GM12878 (cell line): Measurements from ENCODE around the gene TLDC2.

Experiments
- EP300 ChIP-seq, 2 experiments: fragments of 150-350 bp in 1 of 2; IDR thresholded peaks; 2 replicates each; pipeline ENCODE4 v1.6.1; 2011 to 2012; ENCODE audit warnings: low read depth in 2 of 2, low read length in 2 of 2, borderline replicate concordance in 1 of 2, improper control_type of control experiment in 1 of 2, inconsistent platforms in 1 of 2; ENCODE audit not compliant: control insufficient read depth in 1 of 2
- MAX ChIP-seq: IDR thresholded peaks from 2 replicates; pipeline ENCODE4 v1.6.1; 2012; ENCODE audit warnings: low read depth, low read length, improper control_type of control experiment
- MLLT1 ChIP-seq: fragments of 450-650 bp; IDR thresholded peaks from 2 replicates; pipeline ENCODE4 v1.6.1; 2016; ENCODE audit warnings: mild to moderate bottlenecking
- POLR2AphosphoS5 ChIP-seq: IDR thresholded peaks from 2 replicates; pipeline ENCODE4 v1.6.1; 2011; ENCODE audit warnings: mild to moderate bottlenecking, low read length, inconsistent platforms
- ZNF24 ChIP-seq: fragments of 450-650 bp; IDR thresholded peaks from 2 replicates; pipeline ENCODE4 v1.6.1; 2017; ENCODE audit warnings: antibody characterized with exemption, mild to moderate bottlenecking

DNA sequence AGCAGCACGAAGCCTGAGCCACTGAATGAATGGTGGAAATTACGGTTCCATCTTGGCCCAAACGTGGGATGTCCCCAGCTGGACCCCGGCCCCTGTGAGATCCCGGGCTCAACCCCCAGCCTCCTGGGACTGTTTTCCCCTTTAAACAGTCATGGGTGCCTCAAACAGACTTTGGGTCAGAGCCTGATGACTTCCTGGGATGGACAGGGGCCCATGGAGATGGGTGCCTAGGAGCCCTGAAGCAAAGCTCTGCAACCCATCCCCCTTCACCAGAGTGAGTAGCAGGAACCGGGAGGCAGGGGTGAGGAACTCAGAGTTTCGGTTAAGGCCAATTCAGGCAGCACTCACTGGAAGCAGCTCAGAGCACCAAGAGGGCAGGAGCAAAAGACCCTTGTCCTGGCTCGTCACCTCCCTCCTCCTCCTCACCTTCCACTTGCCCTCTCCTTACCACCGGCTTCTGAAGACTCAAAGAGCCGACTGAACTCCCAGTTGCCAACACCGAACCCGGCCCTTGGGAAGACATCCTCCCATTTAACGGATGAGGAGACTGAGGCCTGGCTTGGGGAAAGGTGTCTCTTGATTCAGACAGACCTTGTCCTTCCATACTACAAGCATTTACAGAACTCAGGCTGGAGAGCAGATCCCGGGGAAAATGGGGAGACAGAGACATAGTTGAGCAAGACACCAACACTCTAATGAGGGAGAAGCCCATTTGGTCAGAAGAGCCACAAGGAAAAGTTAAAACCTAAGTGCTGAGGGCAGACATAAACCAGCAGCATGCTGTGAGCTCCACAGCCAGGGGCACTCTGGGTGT lies 14.9 kb upstream of the TLDC2 start:
- no peak for TF ChIP-seq MLLT1
- TF ChIP-seq POLR2AphosphoS5: no peak
- TF ChIP-seq MAX: no peak
- no peak for TF ChIP-seq EP300 (IDR thresholded peaks at IDR 0.05; ENCODE audit: borderline replicate concordance in 1 of 2, control insufficient read depth in 1 of 2, low read depth in 2 of 2, low read length in 2 of 2)
- TF ChIP-seq ZNF24: no peak
